ENCODE results near the gene THSD4. TPM values are rescaled to one million over a fixed set of nuclear protein-coding genes. Genes with fewer than 3 reads are reported as not detected.

The THSD4 gene
- total and polyA plus RNA-seq, 9 of the 15 experiments (the other 6 are each of a cell fraction or from before 2014, with no cell fraction given) = 0.04 TPM; not detected in 5

DNA sequence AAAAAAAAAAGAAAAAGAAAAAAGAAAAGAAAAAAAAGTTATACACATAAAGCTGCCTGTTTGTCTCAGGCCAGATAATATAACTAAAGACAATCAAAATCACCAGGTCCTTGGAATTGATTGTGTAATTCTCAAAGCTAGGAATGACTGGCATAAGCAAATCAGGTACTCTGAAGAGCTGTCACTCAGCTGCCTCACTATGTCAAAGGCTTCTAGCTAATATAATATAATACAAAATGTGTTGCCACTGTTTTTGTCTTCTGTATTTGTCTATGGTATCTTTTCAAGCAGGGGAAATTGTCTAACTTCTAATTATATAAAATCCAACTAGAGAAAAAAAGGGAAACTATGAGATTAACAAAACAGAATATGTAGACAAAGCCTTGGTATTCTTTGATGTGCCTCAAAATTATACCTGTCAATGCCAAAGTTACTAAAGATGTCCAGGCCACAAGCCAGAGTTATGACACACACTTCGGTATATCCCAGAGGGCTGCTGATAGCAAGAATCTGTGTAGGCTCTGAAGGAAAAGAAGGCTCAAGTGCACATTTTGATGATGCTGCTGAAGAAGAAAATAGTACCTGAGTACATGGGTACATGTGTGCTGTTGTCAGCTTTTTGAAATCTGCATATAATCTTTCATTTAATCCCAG, 658.1 kb downstream of the THSD4 start:
- FAIRE-seq = no peak
- no peak for ATAC-seq
- CTCF ChIA-PET (ENCODE audit: low intra/inter-chr PET ratio) = no interaction called here

DNA sequence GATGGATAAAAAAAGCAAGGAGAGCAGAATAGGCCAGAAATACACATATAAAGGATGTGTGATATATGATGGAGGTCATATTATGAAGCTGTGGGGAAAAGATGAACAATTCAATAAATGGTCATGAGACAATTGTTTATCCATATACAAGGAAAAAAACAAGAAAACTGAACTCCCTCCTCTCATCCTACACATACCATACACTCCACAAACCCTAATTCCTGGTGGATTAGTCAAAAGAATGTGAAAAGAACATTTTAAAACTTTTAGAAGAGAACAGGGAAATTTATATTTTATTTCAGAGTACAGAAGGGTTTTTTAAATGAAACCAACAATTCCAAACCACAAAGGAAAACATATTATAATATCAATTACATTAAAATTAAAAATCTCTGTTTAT, 660.6 kb downstream of the THSD4 start:
- no peaks in the 10 kb centered on the region for H3K79me2 ChIP-seq (ENCODE audit: control insufficient read depth, insufficient read depth, low read length)
- H3K9me1 ChIP-seq (ENCODE audit: control insufficient read depth, insufficient read depth, low read length) = no peaks in the 10 kb centered on the region
- TF ChIP-seq MCM3 (IDR thresholded peaks at IDR 0.05) = no peak
- TF ChIP-seq, protein P1, sequence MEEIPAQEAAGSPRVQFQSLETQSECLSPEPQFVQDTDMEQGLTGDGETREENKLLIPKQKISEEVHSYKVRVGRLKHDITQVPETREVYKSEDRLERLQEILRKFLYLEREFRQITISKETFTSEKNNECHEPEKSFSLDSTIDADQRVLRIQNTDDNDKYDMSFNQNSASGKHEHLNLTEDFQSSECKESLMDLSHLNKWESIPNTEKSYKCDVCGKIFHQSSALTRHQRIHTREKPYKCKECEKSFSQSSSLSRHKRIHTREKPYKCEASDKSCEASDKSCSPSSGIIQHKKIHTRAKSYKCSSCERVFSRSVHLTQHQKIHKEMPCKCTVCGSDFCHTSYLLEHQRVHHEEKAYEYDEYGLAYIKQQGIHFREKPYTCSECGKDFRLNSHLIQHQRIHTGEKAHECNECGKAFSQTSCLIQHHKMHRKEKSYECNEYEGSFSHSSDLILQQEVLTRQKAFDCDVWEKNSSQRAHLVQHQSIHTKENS (CRISPR knock-in tag; IDR thresholded peaks at IDR 0.05) = no peak
- TF ChIP-seq, protein P2, sequence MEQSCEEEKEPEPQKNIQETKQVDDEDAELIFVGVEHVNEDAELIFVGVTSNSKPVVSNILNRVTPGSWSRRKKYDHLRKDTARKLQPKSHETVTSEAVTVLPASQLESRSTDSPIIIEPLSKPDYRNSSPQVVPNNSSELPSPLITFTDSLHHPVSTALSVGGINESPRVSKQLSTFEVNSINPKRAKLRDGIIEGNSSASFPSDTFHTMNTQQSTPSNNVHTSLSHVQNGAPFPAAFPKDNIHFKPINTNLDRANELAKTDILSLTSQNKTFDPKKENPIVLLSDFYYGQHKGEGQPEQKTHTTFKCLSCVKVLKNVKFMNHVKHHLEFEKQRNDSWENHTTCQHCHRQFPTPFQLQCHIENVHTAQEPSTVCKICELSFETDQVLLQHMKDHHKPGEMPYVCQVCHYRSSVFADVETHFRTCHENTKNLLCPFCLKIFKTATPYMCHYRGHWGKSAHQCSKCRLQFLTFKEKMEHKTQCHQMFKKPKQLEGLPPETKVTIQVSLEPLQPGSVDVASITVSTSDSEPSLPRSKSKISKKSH (CRISPR knock-in tag; IDR thresholded peaks at IDR 0.05) = no peak
- no peak for TF ChIP-seq ZBTB8A (IDR thresholded peaks at IDR 0.05; ENCODE audit: partially characterized antibody)
- TF ChIP-seq NFE2 (IDR thresholded peaks at IDR 0.05; ENCODE audit: low read depth) = no peak
- TF ChIP-seq FOXJ3 (CRISPR knock-in tag; IDR thresholded peaks at IDR 0.05) = no peak
- TF ChIP-seq FOXA1 (IDR thresholded peaks at IDR 0.05; ENCODE audit: borderline replicate concordance) = no peak
- TF ChIP-seq FUS (optimal IDR thresholded peaks at IDR 0.05; ENCODE audit: low read depth, low read length) = no peak
- H2AFZ ChIP-seq (ENCODE audit: low read depth, low read length) = no peak overlapping the region
- no peak overlapping the region for H3K4me3 ChIP-seq
- no TSS peak for BruUV-seq (replicated peaks)
- no peak overlapping the region for H3K9ac ChIP-seq (ENCODE audit: insufficient read depth in 1 of 2, low read depth in 2 of 2, low read length in 2 of 2)
- ChIA-PET CTCF (ENCODE audit: low intra/inter-chr PET ratio) (interaction anchor here (0.6 kb wide), 1 partner anchor 32 kb away, joined by 4 read pairs; no protein-coding TSS in a partner anchor), POLR2A (interaction anchor here (1.0 kb wide), 1 partner anchor 8 kb away, joined by 3 read pairs; no protein-coding TSS in a partner anchor)
- no peaks in the 10 kb centered on the region for H3K9me3 ChIP-seq (replicated peaks; ENCODE audit: control insufficient read depth, insufficient read depth, low read depth, low read length)
- H3K4me2 ChIP-seq (ENCODE audit: insufficient read depth, low read length) = no peak overlapping the region
- no peak for ATAC-seq
- no peaks in the 10 kb centered on the region for H3K36me3 ChIP-seq (ENCODE audit: control insufficient read depth, insufficient read depth, low read length)
- no peak for DNase-seq (ENCODE audit: extremely low read depth in 1 of 4, low spot score in 3 of 4)
- intact Hi-C loops (cut with micrococcal nuclease) = no loop called here
- H3K27me3 ChIP-seq (ENCODE audit: control insufficient read depth in 2 of 2, insufficient read depth in 2 of 2, low read length in 2 of 2) = peaks cover 9 to 19% of the 10 kb centered on the region in 2 experiments
- in situ Hi-C loops (cut with MboI) = no loop called here
- no peak for FAIRE-seq
- no peaks in the 10 kb centered on the region for H3K4me1 ChIP-seq (replicated peaks in 1 of 2; ENCODE audit: control insufficient read depth in 2 of 2, insufficient read depth in 2 of 2, low read length in 2 of 2)
- no peaks in the 10 kb centered on the region for H4K20me1 ChIP-seq (replicated peaks; ENCODE audit: control insufficient read depth, insufficient read depth, low read length)
- H3K27ac ChIP-seq (ENCODE audit: extremely low read depth, low read depth, low read length) = no peak overlapping the region

More for the DNA sequence above, 658.1 kb downstream of the THSD4 start:
- Histone ChIP-seq H3K4me2 (ENCODE audit: insufficient read depth, low read length) (no peak overlapping the region), H4K20me1 (replicated peaks; ENCODE audit: control insufficient read depth, insufficient read depth, low read length) (no peaks in the 10 kb centered on the region), H3K9ac (ENCODE audit: insufficient read depth in 1 of 2, low read depth in 2 of 2, low read length in 2 of 2) (no peak overlapping the region), H3K9me3 (replicated peaks; ENCODE audit: control insufficient read depth, insufficient read depth, low read depth, low read length) (no peaks in the 10 kb centered on the region), H3K4me1 (replicated peaks in 1 of 2; ENCODE audit: control insufficient read depth in 2 of 2, insufficient read depth in 2 of 2, low read length in 2 of 2) (no peaks in the 10 kb centered on the region), H3K4me3 (no peak overlapping the region), H3K36me3 (ENCODE audit: control insufficient read depth, insufficient read depth, low read length) (no peaks in the 10 kb centered on the region), H3K27me3 (ENCODE audit: control insufficient read depth in 2 of 2, insufficient read depth in 2 of 2, low read length in 2 of 2) (peaks cover 0 to 19% of the 10 kb centered on the region in 2 experiments; a peak in 3 of 5 replicates), H3K9me1 (ENCODE audit: control insufficient read depth, insufficient read depth, low read length) (no peaks in the 10 kb centered on the region), H3K27ac (ENCODE audit: extremely low read depth, low read depth, low read length) (no peak overlapping the region), H2AFZ (ENCODE audit: low read depth, low read length) (no peak overlapping the region), H3K79me2 (ENCODE audit: control insufficient read depth, insufficient read depth, low read length) (no peaks in the 10 kb centered on the region)
- intact Hi-C loops (cut with micrococcal nuclease) (no loop called here), in situ Hi-C loops (cut with MboI) (no loop called here)
- DNase-seq (ENCODE audit: extremely low read depth in 1 of 4, low spot score in 3 of 4) = no peak
- BruUV-seq (replicated peaks) = no TSS peak
- POLR2A ChIA-PET = interaction anchor here (0.6 kb wide), 1 partner anchor 38 kb away, joined by 5 read pairs; no protein-coding TSS in a partner anchor
- WGBS (ENCODE audit: insufficient coverage, low coverage, missing lambda C conversion rate) = 22% methylated on average over 1 of the region's 1 CpG
- TF ChIP-seq HLTF (IDR thresholded peaks at IDR 0.05) = no peak
- TF ChIP-seq MAFF (IDR thresholded peaks at IDR 0.05; ENCODE audit: low read length) = no peak
- no peak for TF ChIP-seq HMG20B (CRISPR knock-in tag; IDR thresholded peaks at IDR 0.05)
- TF ChIP-seq MAX (CRISPR knock-in tag; IDR thresholded peaks at IDR 0.05) = no peak
